HEK293 (cell line): Measurements from ENCODE around the gene ZDHHC13.

Source experiments
- KLF1 ChIP-seq: fragments of 450-650 bp; formaldehyde crosslinking; IDR thresholded peaks from 2 replicates; pipeline ENCODE4 v1.5.1; 2016; ENCODE audit warnings: missing biosample characterization, missing genetic modification characterization
- KLF16 ChIP-seq: fragments of 450-650 bp; formaldehyde crosslinking; IDR thresholded peaks from 2 replicates; pipeline ENCODE4 v1.5.1; 2017; ENCODE audit warnings: missing biosample characterization, missing genetic modification characterization
- MYNN ChIP-seq: fragments of 450-650 bp; formaldehyde crosslinking; IDR thresholded peaks from 2 replicates; pipeline ENCODE4 v1.5.1; 2016; ENCODE audit warnings: missing biosample characterization, missing genetic modification characterization, borderline replicate concordance
- ZBTB7A ChIP-seq: fragments of 450-650 bp; formaldehyde crosslinking; IDR thresholded peaks from 2 replicates; pipeline ENCODE4 v1.5.1; 2016; ENCODE audit warnings: low read depth, missing biosample characterization, missing genetic modification characterization
- ZIC2 ChIP-seq: fragments of 450-650 bp; formaldehyde crosslinking; IDR thresholded peaks from 2 replicates; pipeline ENCODE4 v1.5.1; 2016; ENCODE audit warnings: missing biosample characterization, missing genetic modification characterization
- ZNF114 ChIP-seq: fragments of 450-650 bp; formaldehyde crosslinking; IDR thresholded peaks from 2 replicates; pipeline ENCODE4 v1.5.0; 2017; ENCODE audit warnings: missing biosample characterization, missing genetic modification characterization
- ZNF311 ChIP-seq: fragments of 450-650 bp; formaldehyde crosslinking; IDR thresholded peaks from 2 replicates; pipeline ENCODE4 v1.5.1; 2017; ENCODE audit warnings: missing biosample characterization, missing genetic modification characterization, borderline replicate concordance
- ZNF354C ChIP-seq: fragments of 450-650 bp; formaldehyde crosslinking; IDR thresholded peaks from 2 replicates; pipeline ENCODE4 v1.5.1; 2016; ENCODE audit warnings: missing biosample characterization, missing genetic modification characterization, low read depth, borderline replicate concordance
- ZNF366 ChIP-seq: fragments of 450-650 bp; formaldehyde crosslinking; conservative IDR thresholded peaks from 2 replicates; pipeline ENCODE4 v1.5.1; 2016; ENCODE audit warnings: missing biosample characterization, missing genetic modification characterization
- ZNF394 ChIP-seq: fragments of 450-650 bp; formaldehyde crosslinking; IDR thresholded peaks from 2 replicates; pipeline ENCODE4 v1.5.1; 2016; ENCODE audit warnings: missing biosample characterization, missing genetic modification characterization, mild to moderate bottlenecking, moderate library complexity, borderline replicate concordance
- ZNF530 ChIP-seq: fragments of 450-650 bp; formaldehyde crosslinking; IDR thresholded peaks from 2 replicates; pipeline ENCODE4 v1.5.1; 2016; ENCODE audit warnings: low read depth, missing biosample characterization, missing genetic modification characterization
- ZNF555 ChIP-seq: fragments of 450-650 bp; formaldehyde crosslinking; conservative IDR thresholded peaks from 2 replicates; pipeline ENCODE4 v1.5.1; 2017; ENCODE audit warnings: missing biosample characterization, mild to moderate bottlenecking, missing genetic modification characterization, inconsistent platforms
- ZNF623 ChIP-seq: fragments of 450-650 bp; formaldehyde crosslinking; IDR thresholded peaks from 2 replicates; pipeline ENCODE4 v1.5.1; 2016; ENCODE audit warnings: missing biosample characterization, missing genetic modification characterization
- ZNF645 ChIP-seq: fragments of 450-650 bp; formaldehyde crosslinking; IDR thresholded peaks from 2 replicates; pipeline ENCODE4; 2016; ENCODE audit warnings: missing biosample characterization, missing genetic modification characterization
- ZNF660 ChIP-seq: fragments of 450-650 bp; IDR thresholded peaks from 2 replicates; pipeline ENCODE4 v1.5.1; 2018; ENCODE audit warnings: missing biosample characterization, mild to moderate bottlenecking, missing genetic modification characterization
- ZSCAN18 ChIP-seq: fragments of 450-650 bp; formaldehyde crosslinking; IDR thresholded peaks from 2 replicates; pipeline ENCODE4 v1.5.1; 2016; ENCODE audit warnings: missing biosample characterization, missing genetic modification characterization
- ZSCAN23 ChIP-seq: fragments of 450-650 bp; formaldehyde crosslinking; IDR thresholded peaks from 2 replicates; pipeline ENCODE4 v1.5.1; 2016; ENCODE audit warnings: missing biosample characterization, missing genetic modification characterization
- ZXDB ChIP-seq: fragments of 450-650 bp; formaldehyde crosslinking; IDR thresholded peaks from 2 replicates; pipeline ENCODE4 v1.5.1; 2016; ENCODE audit warnings: missing biosample characterization, missing genetic modification characterization
- TF ChIP-seq, protein P1 (sequence below): fragments of 450-650 bp; formaldehyde crosslinking; IDR thresholded peaks from 2 replicates; pipeline ENCODE4 v1.5.1; 2016; ENCODE audit warnings: missing biosample characterization, missing genetic modification characterization
- TF ChIP-seq, protein P2 (sequence below): fragments of 450-650 bp; IDR thresholded peaks from 2 replicates; pipeline ENCODE4 v1.5.1; 2018; ENCODE audit warnings: missing biosample characterization, mild to moderate bottlenecking, missing genetic modification characterization
- TF ChIP-seq, protein P3 (sequence below): fragments of 450-650 bp; formaldehyde crosslinking; IDR thresholded peaks from 2 replicates; pipeline ENCODE4 v1.5.1; 2017; ENCODE audit warnings: missing biosample characterization, missing genetic modification characterization
- TF ChIP-seq, protein P4 (sequence below): fragments of 450-650 bp; formaldehyde crosslinking; IDR thresholded peaks from 2 replicates; pipeline ENCODE4 v1.5.1; 2016; ENCODE audit warnings: missing biosample characterization, missing genetic modification characterization, borderline replicate concordance
- TF ChIP-seq, protein P5 (sequence below): fragments of 450-650 bp; formaldehyde crosslinking; IDR thresholded peaks from 2 replicates; pipeline ENCODE4 v1.5.1; 2016; ENCODE audit warnings: missing biosample characterization, missing genetic modification characterization
- TF ChIP-seq, protein P6 (sequence below): fragments of 450-650 bp; formaldehyde crosslinking; IDR thresholded peaks from 2 replicates; pipeline ENCODE4 v1.5.1; 2016; ENCODE audit warnings: missing biosample characterization, missing genetic modification characterization

ZDHHC13 gene

GRCh38 chr11:19093976-19094375 lies 23.0 kb upstream of the ZDHHC13 start (continued):
- TF ChIP-seq ZXDB (tag by site-specific recombination) (no peak), ZNF645 (tag by site-specific recombination) (no peak), ZSCAN23 (tag by site-specific recombination) (no peak), ZNF530 (tag by site-specific recombination) (no peak), ZNF354C (tag by site-specific recombination) (no peak), MYNN (tag by site-specific recombination) (no peak), KLF1 (tag by site-specific recombination) (no peak), ZBTB7A (tag by site-specific recombination) (no peak), ZNF366 (tag by site-specific recombination) (peak; percentile 53), ZSCAN18 (tag by site-specific recombination) (no peak), ZNF660 (tag by site-specific recombination) (peak; percentile 51; the same call in 1 of the 2 replicates), ZNF311 (tag by site-specific recombination) (no peak), ZIC2 (tag by site-specific recombination) (peak; percentile 46), ZNF555 (no peak), ZNF394 (no peak), KLF16 (tag by site-specific recombination) (no peak), ZNF114 (tag by site-specific recombination) (no peak), ZNF623 (tag by site-specific recombination) (no peak)
- TF ChIP-seq, protein P1, sequence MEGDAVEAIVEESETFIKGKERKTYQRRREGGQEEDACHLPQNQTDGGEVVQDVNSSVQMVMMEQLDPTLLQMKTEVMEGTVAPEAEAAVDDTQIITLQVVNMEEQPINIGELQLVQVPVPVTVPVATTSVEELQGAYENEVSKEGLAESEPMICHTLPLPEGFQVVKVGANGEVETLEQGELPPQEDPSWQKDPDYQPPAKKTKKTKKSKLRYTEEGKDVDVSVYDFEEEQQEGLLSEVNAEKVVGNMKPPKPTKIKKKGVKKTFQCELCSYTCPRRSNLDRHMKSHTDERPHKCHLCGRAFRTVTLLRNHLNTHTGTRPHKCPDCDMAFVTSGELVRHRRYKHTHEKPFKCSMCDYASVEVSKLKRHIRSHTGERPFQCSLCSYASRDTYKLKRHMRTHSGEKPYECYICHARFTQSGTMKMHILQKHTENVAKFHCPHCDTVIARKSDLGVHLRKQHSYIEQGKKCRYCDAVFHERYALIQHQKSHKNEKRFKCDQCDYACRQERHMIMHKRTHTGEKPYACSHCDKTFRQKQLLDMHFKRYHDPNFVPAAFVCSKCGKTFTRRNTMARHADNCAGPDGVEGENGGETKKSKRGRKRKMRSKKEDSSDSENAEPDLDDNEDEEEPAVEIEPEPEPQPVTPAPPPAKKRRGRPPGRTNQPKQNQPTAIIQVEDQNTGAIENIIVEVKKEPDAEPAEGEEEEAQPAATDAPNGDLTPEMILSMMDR (tag by site-specific recombination): no peak
- TF ChIP-seq, protein P2, sequence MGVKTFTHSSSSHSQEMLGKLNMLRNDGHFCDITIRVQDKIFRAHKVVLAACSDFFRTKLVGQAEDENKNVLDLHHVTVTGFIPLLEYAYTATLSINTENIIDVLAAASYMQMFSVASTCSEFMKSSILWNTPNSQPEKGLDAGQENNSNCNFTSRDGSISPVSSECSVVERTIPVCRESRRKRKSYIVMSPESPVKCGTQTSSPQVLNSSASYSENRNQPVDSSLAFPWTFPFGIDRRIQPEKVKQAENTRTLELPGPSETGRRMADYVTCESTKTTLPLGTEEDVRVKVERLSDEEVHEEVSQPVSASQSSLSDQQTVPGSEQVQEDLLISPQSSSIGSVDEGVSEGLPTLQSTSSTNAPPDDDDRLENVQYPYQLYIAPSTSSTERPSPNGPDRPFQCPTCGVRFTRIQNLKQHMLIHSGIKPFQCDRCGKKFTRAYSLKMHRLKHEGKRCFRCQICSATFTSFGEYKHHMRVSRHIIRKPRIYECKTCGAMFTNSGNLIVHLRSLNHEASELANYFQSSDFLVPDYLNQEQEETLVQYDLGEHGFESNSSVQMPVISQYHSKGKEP (tag by site-specific recombination): no peak
- TF ChIP-seq, protein P3, sequence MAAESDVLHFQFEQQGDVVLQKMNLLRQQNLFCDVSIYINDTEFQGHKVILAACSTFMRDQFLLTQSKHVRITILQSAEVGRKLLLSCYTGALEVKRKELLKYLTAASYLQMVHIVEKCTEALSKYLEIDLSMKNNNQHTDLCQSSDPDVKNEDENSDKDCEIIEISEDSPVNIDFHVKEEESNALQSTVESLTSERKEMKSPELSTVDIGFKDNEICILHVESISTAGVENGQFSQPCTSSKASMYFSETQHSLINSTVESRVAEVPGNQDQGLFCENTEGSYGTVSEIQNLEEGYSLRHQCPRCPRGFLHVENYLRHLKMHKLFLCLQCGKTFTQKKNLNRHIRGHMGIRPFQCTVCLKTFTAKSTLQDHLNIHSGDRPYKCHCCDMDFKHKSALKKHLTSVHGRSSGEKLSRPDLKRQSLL (tag by site-specific recombination): no peak
- TF ChIP-seq, protein P4, sequence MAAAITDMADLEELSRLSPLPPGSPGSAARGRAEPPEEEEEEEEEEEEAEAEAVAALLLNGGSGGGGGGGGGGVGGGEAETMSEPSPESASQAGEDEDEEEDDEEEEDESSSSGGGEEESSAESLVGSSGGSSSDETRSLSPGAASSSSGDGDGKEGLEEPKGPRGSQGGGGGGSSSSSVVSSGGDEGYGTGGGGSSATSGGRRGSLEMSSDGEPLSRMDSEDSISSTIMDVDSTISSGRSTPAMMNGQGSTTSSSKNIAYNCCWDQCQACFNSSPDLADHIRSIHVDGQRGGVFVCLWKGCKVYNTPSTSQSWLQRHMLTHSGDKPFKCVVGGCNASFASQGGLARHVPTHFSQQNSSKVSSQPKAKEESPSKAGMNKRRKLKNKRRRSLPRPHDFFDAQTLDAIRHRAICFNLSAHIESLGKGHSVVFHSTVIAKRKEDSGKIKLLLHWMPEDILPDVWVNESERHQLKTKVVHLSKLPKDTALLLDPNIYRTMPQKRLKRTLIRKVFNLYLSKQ (tag by site-specific recombination): no peak
- TF ChIP-seq, protein P5, sequence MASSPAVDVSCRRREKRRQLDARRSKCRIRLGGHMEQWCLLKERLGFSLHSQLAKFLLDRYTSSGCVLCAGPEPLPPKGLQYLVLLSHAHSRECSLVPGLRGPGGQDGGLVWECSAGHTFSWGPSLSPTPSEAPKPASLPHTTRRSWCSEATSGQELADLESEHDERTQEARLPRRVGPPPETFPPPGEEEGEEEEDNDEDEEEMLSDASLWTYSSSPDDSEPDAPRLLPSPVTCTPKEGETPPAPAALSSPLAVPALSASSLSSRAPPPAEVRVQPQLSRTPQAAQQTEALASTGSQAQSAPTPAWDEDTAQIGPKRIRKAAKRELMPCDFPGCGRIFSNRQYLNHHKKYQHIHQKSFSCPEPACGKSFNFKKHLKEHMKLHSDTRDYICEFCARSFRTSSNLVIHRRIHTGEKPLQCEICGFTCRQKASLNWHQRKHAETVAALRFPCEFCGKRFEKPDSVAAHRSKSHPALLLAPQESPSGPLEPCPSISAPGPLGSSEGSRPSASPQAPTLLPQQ: 0 out of 2 replicates have a peak, but pooled peaks have one; percentile 27
- TF ChIP-seq, protein P6, sequence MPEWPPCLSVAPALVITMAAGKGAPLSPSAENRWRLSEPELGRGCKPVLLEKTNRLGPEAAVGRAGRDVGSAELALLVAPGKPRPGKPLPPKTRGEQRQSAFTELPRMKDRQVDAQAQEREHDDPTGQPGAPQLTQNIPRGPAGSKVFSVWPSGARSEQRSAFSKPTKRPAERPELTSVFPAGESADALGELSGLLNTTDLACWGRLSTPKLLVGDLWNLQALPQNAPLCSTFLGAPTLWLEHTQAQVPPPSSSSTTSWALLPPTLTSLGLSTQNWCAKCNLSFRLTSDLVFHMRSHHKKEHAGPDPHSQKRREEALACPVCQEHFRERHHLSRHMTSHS (tag by site-specific recombination): no peak
